Subcutaneous adipose tissue (tissue), 4 donors: ENCODE measurements around the gene PIMREG. TPM values are rescaled to one million over a fixed set of nuclear protein-coding genes. Genes with fewer than 3 reads are reported as not detected.

Experiments
- total RNA-seq, 4 donors: library from RNA; depleted of rRNA; stranded (reverse); fragments of >200 nt; gene quantifications; one replicate each; pipeline ENCODE4 v1.1.0, GENCODE V29; 2016
- TF ChIP-seq, protein P1 (sequence below): fragments of 450-650 bp; IDR thresholded peaks from one replicate; pipeline ENCODE4 v1.5.1; 2016; ENCODE audit warnings: low read depth, mild to moderate bottlenecking, control low read depth, antibody characterized with exemption, moderate library complexity

PIMREG gene
- total RNA-seq, 4 donors from 2014 or later = 2.4 to 2.6 TPM; not detected in 2

DNA sequence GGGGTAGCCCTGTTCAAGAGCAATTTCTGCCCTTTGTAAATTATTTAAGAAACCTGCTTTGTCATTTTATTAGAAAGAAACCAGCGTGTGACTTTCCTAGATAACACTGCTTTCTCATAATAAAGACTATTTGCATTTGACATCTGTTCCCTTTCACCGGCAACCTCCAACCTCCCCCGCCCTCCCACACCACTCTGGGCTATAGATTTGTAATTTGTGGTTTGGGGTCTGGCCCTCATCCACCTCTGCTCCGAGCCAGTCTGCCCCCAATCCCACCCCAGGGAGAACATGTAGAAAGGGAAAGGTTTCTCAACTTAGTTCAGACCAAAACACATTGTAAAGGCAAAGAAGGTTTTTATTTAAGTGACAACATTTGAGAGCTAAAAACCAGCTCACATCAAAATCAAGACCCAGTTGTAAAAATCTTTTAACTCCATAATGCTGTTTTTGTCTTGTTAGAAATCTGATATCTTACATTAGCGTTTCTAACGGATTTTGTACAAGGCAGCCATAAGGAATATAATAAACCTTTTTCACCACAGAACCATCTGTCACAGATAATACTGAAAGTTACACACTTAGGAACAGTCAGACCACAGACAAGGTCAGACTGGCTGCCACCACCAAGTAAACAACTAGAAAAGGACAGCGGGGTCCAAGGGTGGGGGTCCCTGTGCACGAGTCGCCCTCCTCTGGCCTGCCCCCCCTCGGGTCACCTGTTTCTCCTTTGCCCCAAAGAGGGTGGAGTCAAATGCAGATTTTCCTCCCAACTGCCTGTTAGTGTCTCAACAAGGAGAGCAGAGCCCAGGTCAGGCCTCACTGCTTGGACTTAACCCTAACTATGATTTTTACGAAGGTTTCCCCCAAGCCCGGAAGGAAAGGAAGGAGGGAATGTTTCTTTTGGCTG lies 6.9 kb downstream of the PIMREG start:
- TF ChIP-seq, protein P1, sequence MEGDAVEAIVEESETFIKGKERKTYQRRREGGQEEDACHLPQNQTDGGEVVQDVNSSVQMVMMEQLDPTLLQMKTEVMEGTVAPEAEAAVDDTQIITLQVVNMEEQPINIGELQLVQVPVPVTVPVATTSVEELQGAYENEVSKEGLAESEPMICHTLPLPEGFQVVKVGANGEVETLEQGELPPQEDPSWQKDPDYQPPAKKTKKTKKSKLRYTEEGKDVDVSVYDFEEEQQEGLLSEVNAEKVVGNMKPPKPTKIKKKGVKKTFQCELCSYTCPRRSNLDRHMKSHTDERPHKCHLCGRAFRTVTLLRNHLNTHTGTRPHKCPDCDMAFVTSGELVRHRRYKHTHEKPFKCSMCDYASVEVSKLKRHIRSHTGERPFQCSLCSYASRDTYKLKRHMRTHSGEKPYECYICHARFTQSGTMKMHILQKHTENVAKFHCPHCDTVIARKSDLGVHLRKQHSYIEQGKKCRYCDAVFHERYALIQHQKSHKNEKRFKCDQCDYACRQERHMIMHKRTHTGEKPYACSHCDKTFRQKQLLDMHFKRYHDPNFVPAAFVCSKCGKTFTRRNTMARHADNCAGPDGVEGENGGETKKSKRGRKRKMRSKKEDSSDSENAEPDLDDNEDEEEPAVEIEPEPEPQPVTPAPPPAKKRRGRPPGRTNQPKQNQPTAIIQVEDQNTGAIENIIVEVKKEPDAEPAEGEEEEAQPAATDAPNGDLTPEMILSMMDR = no peak

DNA sequence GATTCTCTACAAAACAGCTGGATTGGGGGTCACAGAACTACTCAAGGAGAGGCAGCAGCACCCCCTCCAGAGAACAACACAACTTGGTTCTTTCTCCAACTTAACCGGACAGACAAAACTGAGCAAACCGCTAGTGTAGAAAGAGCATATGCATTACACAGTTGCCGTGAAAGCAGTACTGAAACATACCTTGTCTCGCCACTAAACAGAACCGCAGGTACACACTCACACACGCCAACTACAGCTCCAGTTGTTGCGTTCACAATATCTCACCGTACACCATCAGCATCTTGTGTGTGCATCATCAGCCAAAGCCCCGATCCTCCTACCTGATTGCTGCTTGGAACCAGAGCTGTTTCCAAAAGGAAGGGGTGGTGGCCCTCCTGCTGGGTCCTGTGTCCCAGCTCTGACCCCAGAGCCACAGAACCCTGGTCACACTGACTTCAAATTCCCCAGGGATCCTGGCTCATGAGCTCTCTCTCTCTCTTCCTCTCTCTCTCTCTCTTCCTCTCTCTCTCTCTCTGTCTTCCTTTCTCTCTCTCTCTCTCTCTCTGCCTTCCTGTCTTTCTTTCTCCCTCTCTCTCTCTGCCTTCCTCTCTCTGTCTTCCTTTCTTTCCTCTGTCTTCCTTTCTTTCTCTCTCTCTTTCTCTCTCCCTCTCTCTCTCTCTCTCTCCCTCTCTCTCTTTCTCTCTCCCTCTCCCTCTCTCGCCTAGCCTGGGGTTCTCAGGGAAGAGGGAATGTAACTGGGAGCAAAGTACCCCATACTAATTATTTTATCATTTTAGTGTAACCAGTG lies 8.4 kb downstream of the PIMREG start:
- TF ChIP-seq, protein P1 = no peak

DNA sequence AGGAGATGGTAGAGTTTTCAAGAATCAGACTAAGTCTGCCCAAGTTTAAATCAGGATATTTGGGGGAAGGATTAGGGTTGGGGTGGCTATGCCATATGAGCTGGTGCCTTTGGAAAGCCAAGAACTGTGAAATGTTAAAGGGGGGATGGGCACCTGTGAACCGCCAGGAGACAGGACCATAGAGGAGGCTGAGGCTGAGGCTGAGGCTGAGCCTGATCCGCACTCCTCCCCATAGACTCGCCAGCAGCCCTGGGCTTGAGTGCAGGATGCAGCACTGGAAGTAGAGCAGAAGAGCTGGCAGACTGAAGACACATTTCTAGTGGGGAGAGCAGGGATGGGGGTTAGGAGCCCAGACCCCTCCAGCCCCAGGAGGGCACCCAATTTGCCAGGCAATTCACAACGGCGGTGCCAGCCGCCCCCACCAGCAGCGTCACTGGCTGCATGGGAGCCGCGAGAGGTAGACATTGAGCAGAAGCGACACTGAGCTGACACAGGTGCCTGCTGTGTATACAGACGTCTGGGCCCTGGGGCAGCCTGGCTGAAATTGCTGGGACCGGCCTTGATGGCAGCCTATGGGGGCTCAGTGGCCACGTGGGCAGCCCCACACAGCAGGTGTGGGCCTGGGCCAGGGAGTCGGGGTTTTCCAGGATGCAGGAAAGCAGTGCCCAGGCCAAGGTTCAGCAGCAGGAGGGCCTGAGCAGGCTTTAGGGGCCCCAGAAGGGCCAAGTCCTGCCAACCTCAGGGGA lies 9.2 kb downstream of the PIMREG start:
- TF ChIP-seq, protein P1 = no peak

DNA sequence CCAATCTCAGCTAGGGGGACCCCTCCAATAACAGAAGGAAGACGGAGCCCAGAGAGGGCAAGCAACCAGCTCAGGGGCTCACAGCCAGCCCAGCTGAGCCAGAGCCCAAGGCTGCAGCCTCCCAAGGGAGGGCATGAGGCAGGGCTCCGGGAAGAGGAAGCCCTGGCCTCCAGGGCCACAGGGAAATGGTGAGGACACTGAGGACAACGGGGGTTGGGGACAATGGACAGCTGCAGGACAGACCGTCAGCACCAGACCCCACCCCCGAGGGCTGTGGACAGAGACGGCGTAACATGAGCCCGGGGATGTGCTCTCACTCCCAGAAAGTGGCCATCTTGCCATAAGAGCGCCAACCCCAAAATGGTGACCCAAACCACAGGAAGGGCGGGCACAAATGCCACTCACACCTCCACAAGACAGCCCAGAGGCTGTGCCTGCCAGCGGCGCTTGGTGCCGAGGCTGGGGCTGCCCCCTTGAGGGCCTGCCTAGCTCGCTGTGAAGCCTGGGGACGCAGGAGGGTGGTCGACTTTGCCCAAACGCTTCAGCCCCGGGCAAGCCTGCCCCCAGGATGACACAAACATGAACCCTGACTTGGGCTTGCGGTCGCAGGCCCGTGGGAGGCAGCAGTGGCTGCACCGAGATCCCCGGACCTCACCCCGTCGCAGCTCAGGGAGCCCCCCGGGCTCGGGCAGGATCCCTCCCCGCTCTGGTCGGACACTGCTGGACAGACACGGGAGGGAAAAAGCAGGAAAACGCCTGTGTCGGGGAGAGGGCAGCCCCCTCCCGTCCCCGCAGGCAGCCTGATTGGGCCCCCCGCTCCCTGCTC lies 10.5 kb downstream of the PIMREG start:
- TF ChIP-seq, protein P1 = no peak

DNA sequence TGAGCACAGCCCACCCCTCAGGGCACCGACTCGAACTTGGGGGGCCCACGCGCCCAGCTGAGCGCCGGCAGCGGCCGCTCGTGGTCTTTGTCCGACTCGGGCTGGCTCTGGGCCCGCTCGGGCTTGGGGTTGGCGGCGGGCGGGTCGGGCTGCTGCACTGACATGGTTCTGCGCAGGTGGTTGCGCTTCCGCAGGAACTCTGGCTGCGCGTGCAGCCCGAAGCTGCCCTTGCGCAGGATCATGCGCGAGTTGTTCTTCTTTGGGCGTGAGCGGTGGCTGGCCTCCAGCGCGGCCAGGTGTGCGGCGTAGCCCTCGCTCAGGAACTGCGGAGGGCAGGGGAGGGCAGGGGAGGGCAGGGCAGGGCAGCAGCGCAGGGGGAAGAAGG lies 11.1 kb downstream of the PIMREG start:
- TF ChIP-seq, protein P1 = no peak

DNA sequence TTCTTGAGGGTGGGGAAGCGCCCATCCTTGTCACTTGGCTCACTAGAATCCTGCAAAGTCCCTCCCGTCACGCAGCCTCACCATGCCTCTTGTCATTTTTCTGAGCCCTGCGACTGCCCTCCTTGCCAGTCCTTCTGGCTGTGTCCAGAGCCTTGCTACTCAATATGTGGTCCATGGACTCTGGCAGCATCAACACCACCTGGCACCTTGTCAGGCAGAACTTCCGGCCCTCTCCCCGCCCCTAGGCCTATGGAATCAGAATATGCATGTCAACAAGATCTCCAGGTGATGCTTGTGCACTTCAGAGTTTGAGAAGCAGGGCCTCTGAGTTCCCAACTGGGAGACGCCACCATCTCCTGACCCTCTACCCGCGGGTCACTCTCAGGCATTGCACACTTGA lies 12.1 kb downstream of the PIMREG start:
- TF ChIP-seq, protein P1 = no peak
